OCI-LY3 (cell line): ENCODE measurements around the gene CCNE1.

ENCODE experiments used
- H2AFZ ChIP-seq: fragments of 200-600, 300-600 bp; shearing (Covaris generic); 2 replicates; pipeline ENCODE4 v1.6.0; 2014; ENCODE audit warnings: antibody characterized with exemption, low read depth, low read length
- H3K27ac ChIP-seq: fragments of 200-600, 300-600 bp; sonication (generic); 2 replicates; pipeline ENCODE4 v1.5.1; 2014; ENCODE audit warnings: mild to moderate bottlenecking, low read length, moderate library complexity, mixed read lengths
- H3K27me3 ChIP-seq: fragments of 200-600, 300-600 bp; sonication (generic); 2 replicates; pipeline ENCODE4 v1.6.1; 2014; ENCODE audit warnings: low read depth, low read length, mixed read lengths
- H3K36me3 ChIP-seq: fragments of 200-600, 300-600 bp; sonication (generic); replicated peaks from 2 replicates; pipeline ENCODE3; 2014; ENCODE audit warnings: low read depth, low read length, mixed read lengths
- H3K4me1 ChIP-seq: fragments of 300-600, 200-600 bp; sonication (generic); 2 replicates; pipeline ENCODE4 v1.6.1; 2014; ENCODE audit warnings: low read length, mixed read lengths
- H3K4me2 ChIP-seq: fragments of 200-600, 300-600 bp; sonication (generic); 2 replicates; pipeline ENCODE4 v1.6.1; 2014; ENCODE audit warnings: low read length, mixed read lengths
- H3K4me3 ChIP-seq: fragments of 300-600, 200-600 bp; sonication (generic); 2 replicates; pipeline ENCODE4 v1.5.1; 2014; ENCODE audit warnings: antibody characterized with exemption, mild to moderate bottlenecking, low read length, moderate library complexity
- H3K79me2 ChIP-seq: fragments of 300-600, 200-600 bp; shearing (Covaris generic); 2 replicates; pipeline ENCODE4 v1.6.1; 2014; ENCODE audit warnings: mild to moderate bottlenecking, low read length, mixed read lengths
- H3K9ac ChIP-seq: fragments of 300-600, 200-600 bp; shearing (Covaris generic); 2 replicates; pipeline ENCODE4 v1.6.0; 2014; ENCODE audit warnings: mild to moderate bottlenecking, low read length, moderate library complexity
- H3K9me3 ChIP-seq: fragments of 200-600, 300-600 bp; shearing (Covaris generic); 2 replicates; pipeline ENCODE4 v1.6.1; 2014; ENCODE audit warnings: low read length, mixed read lengths; ENCODE audit not compliant: insufficient read depth
- H4K20me1 ChIP-seq: fragments of 200-600, 300-600 bp; sonication (generic); 2 replicates; pipeline ENCODE4 v1.6.1; 2016; ENCODE audit warnings: low read length, mixed read lengths; ENCODE audit not compliant: insufficient read depth
- EZH2phosphoT487 ChIP-seq: fragments of 200-600 bp; shearing (Covaris generic); IDR thresholded peaks from 2 replicates; pipeline ENCODE4 v1.6.1; 2018; ENCODE audit warnings: antibody characterized with exemption, mixed run types, low read depth
- TF ChIP-seq, protein P1 (sequence below): fragments of 200-600, 300-600 bp; sonication (generic); IDR thresholded peaks from 2 replicates; pipeline ENCODE4 v1.5.1; 2014; ENCODE audit warnings: antibody characterized with exemption, low read length, low read depth

CCNE1 gene

DNA sequence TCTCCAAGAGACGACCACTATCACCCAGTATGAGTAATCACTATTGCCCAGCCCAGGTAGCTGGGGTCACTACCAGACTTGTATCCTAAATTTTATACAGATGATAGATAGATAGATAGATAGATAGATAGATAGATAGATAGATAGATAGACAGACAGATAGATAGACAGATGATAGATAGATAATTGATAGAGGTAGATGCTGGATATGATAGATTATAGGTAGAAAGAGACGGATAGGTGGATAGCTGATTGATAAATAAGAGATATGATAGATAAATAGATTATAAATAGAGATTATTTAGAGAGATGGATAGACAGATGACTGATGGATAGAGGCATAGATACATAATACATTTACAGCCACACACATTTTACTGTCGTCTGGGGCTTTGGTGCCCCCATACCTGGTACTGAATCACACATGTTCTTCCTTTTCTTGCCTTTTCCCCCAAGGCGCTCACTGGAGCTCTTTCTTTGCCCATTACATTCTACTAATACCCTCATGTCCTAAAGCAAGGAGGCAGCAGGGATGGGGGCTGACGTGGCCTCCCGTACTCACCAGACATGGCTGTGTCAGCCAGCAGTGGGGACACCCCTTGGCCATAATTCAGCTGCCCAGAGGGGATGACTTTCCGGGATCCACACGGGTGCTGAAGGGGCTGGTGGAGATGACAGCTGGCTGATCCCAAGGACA lies 44.6 kb upstream of the CCNE1 start:
- Histone ChIP-seq H2AFZ (no peak overlapping the region), H3K4me2 (no peak overlapping the region), H3K4me3 (no peak overlapping the region), H3K9me3 (no peaks in the 10 kb centered on the region), H3K9ac (no peak overlapping the region), H3K27ac (no peak overlapping the region), H3K27me3 (peaks cover 27% of the 10 kb centered on the region), H4K20me1 (no peaks in the 10 kb centered on the region), H3K79me2 (no peaks in the 10 kb centered on the region), H3K4me1 (no peaks in the 10 kb centered on the region), H3K36me3 (no peaks in the 10 kb centered on the region)
- TF ChIP-seq, protein P1, sequence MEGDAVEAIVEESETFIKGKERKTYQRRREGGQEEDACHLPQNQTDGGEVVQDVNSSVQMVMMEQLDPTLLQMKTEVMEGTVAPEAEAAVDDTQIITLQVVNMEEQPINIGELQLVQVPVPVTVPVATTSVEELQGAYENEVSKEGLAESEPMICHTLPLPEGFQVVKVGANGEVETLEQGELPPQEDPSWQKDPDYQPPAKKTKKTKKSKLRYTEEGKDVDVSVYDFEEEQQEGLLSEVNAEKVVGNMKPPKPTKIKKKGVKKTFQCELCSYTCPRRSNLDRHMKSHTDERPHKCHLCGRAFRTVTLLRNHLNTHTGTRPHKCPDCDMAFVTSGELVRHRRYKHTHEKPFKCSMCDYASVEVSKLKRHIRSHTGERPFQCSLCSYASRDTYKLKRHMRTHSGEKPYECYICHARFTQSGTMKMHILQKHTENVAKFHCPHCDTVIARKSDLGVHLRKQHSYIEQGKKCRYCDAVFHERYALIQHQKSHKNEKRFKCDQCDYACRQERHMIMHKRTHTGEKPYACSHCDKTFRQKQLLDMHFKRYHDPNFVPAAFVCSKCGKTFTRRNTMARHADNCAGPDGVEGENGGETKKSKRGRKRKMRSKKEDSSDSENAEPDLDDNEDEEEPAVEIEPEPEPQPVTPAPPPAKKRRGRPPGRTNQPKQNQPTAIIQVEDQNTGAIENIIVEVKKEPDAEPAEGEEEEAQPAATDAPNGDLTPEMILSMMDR = no peak

DNA sequence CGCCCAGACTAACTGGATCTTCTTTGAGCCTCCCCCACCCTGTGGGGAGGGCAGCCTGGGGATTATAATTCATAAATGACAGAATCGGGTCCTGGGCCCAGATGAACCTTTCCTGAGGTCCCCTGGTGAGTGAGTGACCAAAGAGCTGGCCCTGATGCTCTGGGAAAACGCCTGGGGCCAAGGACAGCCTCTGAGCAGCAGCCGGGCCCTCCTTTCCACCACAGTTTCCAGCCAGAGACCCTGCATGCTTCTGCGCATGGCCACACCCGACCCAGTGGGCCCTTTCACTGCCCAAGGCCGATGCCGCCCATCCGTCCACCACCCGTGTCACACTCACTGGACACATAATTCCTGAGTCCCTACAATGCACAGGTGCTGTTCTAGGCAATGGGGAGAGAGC lies 43.6 kb upstream of the CCNE1 start:
- H3K27ac ChIP-seq = no peak overlapping the region
- no peaks in the 10 kb centered on the region for H3K9me3 ChIP-seq
- no peaks in the 10 kb centered on the region for H3K36me3 ChIP-seq
- H2AFZ ChIP-seq = no peak overlapping the region
- H3K9ac ChIP-seq = no peak overlapping the region
- H3K4me1 ChIP-seq = no peaks in the 10 kb centered on the region
- TF ChIP-seq EZH2phosphoT487 = no peak
- TF ChIP-seq, protein P1 = no peak
- peaks cover 22% of the 10 kb centered on the region for H3K27me3 ChIP-seq
- H3K79me2 ChIP-seq = no peaks in the 10 kb centered on the region
- no peak overlapping the region for H3K4me3 ChIP-seq
- H3K4me2 ChIP-seq = no peak overlapping the region
- H4K20me1 ChIP-seq = no peaks in the 10 kb centered on the region

- Histone ChIP-seq H3K27me3 (peaks cover 10% of the 10 kb centered on the region; the same call in 1 of the 2 replicates), H2AFZ (no peak overlapping the region)
Measured at GRCh38 chr19:29769997-29770396, 41.8 kb upstream of the CCNE1 start.

DNA sequence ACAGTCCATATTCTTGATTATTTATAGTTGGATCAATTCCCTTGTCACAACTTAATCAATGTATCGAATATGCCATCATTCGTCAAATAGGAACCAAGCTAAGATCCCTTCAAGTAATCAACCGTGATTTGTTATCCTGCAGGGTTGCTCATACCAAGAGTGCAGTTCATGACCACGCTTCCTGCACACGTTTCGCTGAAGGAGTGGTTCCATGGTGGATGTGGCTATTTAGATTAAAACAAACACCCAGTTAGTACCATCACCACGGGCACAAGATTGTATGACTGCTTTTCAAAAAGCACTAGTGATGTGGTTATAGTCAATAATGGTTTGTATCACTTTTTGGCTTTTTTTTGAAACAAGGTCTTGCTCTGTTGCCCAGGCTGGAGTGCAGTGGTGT lies 41.1 kb upstream of the CCNE1 start:
- Histone ChIP-seq H3K27ac (no peak overlapping the region), H3K4me2 (no peak overlapping the region), H3K27me3 (peaks cover 10% of the 10 kb centered on the region; the same call in 1 of the 2 replicates), H4K20me1 (no peaks in the 10 kb centered on the region), H3K4me3 (no peak overlapping the region), H3K79me2 (no peaks in the 10 kb centered on the region), H3K36me3 (no peaks in the 10 kb centered on the region), H2AFZ (no peak overlapping the region), H3K9ac (no peak overlapping the region), H3K4me1 (no peaks in the 10 kb centered on the region), H3K9me3 (no peaks in the 10 kb centered on the region)
- TF ChIP-seq, protein P1 = no peak
- no peak for TF ChIP-seq EZH2phosphoT487

More at GRCh38 chr19:29769997-29770396, 41.8 kb upstream of the CCNE1 start:
- Histone ChIP-seq H3K4me3 (no peak overlapping the region), H3K79me2 (no peaks in the 10 kb centered on the region), H3K36me3 (no peaks in the 10 kb centered on the region), H3K4me1 (no peaks in the 10 kb centered on the region), H3K9ac (no peak overlapping the region), H4K20me1 (no peaks in the 10 kb centered on the region), H3K9me3 (no peaks in the 10 kb centered on the region), H3K4me2 (no peak overlapping the region), H3K27ac (no peak overlapping the region)
- TF ChIP-seq, protein P1 = no peak
- TF ChIP-seq EZH2phosphoT487 = no peak
